Measurements from ENCODE around the gene SLC39A5. TPM values are rescaled to one million over a fixed set of nuclear protein-coding genes. Genes with fewer than 3 reads are reported as not detected.
A peak's percentile ranks its signal among the peaks of the same experiment; 100 is the strongest.

SLC39A5 gene
- total and polyA plus RNA-seq, 5 experiments from 2014 or later, result not detected

DNA sequence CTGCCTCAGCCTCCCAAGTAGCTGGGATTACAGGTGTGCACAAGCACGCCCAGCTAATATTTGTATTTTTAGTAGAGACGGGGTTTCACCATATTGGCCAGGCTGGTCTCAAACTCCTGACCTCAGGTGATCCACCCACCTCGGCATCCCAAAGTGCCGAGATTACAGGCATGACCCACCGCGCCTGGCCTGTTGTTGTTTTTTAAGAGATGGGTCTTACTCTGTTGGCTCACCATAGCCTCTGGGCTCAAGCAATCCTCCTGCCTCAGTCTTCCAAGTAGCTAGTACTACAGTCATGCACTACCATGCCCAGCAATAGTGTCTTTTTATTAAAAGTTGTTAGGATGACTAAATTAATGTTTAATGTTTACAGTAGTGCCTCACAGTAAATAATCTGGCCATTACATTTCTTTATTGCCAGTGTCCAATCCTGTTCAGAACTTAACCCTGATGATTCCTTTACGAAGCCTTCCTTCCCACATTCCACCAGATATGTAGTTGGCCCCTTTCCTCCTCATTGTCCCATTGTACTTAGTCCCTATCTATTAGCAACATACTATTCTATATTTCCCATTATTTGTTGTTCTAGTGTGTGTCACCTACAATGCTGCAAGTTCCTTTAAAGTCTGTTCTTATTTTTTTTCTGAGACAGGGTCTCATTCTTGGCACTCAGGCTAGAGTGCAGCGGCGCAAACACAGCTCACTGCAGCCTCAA, 31.8 kb upstream of the SLC39A5 start:
- ATAC-seq (no peak), DNase-seq (no peak)
- no peaks in the 10 kb centered on the region for H3K27me3 Mint-ChIP-seq
- no peak overlapping the region for H3K4me3 Mint-ChIP-seq
- peak overlapping the region in 3 of 10 donors; percentile 20 to 40 (median 34) for H3K27ac Mint-ChIP-seq
- no peaks in the 10 kb centered on the region for H3K9me3 Mint-ChIP-seq
- H3K36me3 Mint-ChIP-seq, result no peaks in the 10 kb centered on the region
- POLR2A ChIA-PET, result interaction anchor here (0.5 to 1.8 kb wide), 5 partner anchors 8 to 171 kb away, joined by 3 to 9 read pairs (median 3); partner anchors contain the start of gene RNF41
- peaks cover 6 to 9% (median 8%) of the 10 kb centered on the region in 4 donors for H3K4me1 Mint-ChIP-seq

DNA sequence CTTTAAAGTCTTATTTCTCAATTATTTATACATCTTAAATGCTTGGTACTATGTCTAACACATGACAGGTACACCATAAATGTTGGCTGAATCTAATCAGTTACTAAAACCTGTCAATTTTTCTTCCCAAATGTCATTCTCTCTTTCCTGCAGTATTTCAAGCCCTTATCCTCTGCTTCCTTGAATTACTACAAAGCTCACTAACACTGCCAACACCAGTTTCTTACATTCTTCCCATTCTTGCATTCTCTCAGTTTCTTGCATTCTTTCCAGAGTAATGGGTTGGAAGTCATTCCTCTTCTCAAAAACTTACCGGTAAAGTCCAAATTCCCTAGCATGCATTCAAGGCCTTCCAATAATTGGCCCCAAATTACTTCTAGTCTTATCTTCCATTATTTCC, 31.0 kb upstream of the SLC39A5 start:
- Mint-ChIP-seq H3K36me3 (no peaks in the 10 kb centered on the region), H3K27ac (peak overlapping the region in 4 of 10 donors; percentile 17 to 40 (median 26)), H3K27me3 (no peaks in the 10 kb centered on the region), H3K4me1 (peaks cover 1 to 5% (median 3%) of the 10 kb centered on the region in 4 donors), H3K9me3 (no peaks in the 10 kb centered on the region), H3K4me3 (no peak overlapping the region)
- POLR2A ChIA-PET, result interaction anchor here (0.6 to 1.8 kb wide), 4 partner anchors 9 to 82 kb away, joined by 3 to 6 read pairs (median 4); partner anchors contain the start of genes RNF41 and RPL41
- ATAC-seq, result no peak
- DNase-seq, result no peak

GRCh38 chr12:56202366-56202765, 27.5 kb upstream of the SLC39A5 start:
- DNase-seq (no peak), ATAC-seq (no peak)
- H3K27me3 Mint-ChIP-seq, result no peaks in the 10 kb centered on the region
- peak overlapping the region in 4 of 10 donors; percentile 4 to 50 (median 22) for H3K27ac Mint-ChIP-seq
- H3K9me3 Mint-ChIP-seq, result no peaks in the 10 kb centered on the region
- H3K4me1 Mint-ChIP-seq, result peaks cover 1 to 5% (median 3%) of the 10 kb centered on the region in 4 donors
- peaks cover 0 to 31% (median 0%) of the 10 kb centered on the region in 3 donors for H3K36me3 Mint-ChIP-seq
- POLR2A ChIA-PET, result interaction anchor here (1.0 to 1.6 kb wide), 4 partner anchors 9 to 21 kb away, joined by 3 to 8 read pairs (median 5); partner anchors contain the start of genes RNF41 and SMARCC2
- H3K4me3 Mint-ChIP-seq, result no peak overlapping the region

DNA sequence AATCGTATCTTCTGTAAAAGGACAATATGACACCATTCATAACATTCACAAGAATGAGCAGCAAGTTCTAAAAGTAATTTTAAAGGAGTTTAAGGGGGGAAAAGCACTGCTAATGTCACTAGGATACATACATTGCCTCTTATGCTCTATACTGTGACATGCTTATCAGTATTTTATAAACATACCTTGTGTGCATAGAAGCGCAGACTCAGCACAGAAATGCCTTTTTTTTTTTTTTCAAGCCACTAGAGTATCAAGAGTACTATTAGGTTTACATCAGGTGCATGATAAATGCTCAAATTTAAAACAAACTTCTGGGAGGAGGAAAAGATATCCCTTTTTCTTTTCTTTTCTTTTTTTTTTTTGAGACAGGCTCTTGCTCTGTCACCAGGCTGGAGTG, 27.0 kb upstream of the SLC39A5 start:
- peak overlapping the region in 4 of 10 donors; percentile 4 to 50 (median 30) for H3K27ac Mint-ChIP-seq

GRCh38 chr12:56204275-56204674, 25.6 kb upstream of the SLC39A5 start:
- POLR2A ChIA-PET, result interaction anchor here (0.8 to 2.5 kb wide), 3 partner anchors 15 to 78 kb away, joined by 3 to 6 read pairs (median 6); partner anchors contain the start of genes RNF41 and SMARCC2
- ATAC-seq (no peak), DNase-seq (no peak)
- H3K4me1 Mint-ChIP-seq, result peaks cover 1 to 4% (median 2%) of the 10 kb centered on the region in 4 donors
- H3K4me3 Mint-ChIP-seq, result no peak overlapping the region
- no peaks in the 10 kb centered on the region for H3K9me3 Mint-ChIP-seq
- no peaks in the 10 kb centered on the region for H3K27me3 Mint-ChIP-seq
- H3K36me3 Mint-ChIP-seq, result peaks cover 0 to 47% (median 4%) of the 10 kb centered on the region in 3 donors
- H3K27ac Mint-ChIP-seq, result peak overlapping the region in 6 of 10 donors; percentile 8 to 86 (median 57)

More for the DNA sequence above, 27.0 kb upstream of the SLC39A5 start:
- peaks cover 0 to 35% (median 4%) of the 10 kb centered on the region in 3 donors for H3K36me3 Mint-ChIP-seq
- no peaks in the 10 kb centered on the region for H3K27me3 Mint-ChIP-seq
- no peak overlapping the region for H3K4me3 Mint-ChIP-seq
- DNase-seq, result no peak
- POLR2A ChIA-PET, result interaction anchor here (0.6 to 1.6 kb wide), 6 partner anchors 9 to 274 kb away, joined by 3 to 8 read pairs (median 3); partner anchors contain the start of genes RPL41 and SMARCC2
- peaks cover 1 to 5% (median 3%) of the 10 kb centered on the region in 4 donors for H3K4me1 Mint-ChIP-seq
- H3K9me3 Mint-ChIP-seq, result no peaks in the 10 kb centered on the region
- no peak for ATAC-seq

DNA sequence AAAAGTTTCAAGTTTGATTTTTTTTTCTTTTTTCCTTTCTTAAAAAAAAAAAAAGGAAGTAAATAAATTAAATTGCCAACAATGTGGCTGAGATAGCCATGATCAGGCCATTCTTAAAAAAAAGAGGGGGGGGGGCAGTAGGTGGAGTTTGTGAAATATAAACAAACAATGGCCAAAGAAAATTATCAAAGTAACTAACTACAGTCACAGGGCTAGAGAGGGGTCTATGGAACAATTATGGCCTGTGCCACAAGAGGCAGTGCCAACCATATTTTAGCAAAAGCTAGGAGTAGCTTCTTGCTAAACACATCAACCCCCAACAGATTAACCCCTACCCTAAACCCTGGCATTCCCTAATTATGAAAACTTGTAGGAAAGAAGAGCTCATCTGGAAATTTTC, 24.4 kb upstream of the SLC39A5 start:
- DNase-seq (no peak), ATAC-seq (peak in 1 of 2 donors; percentile 43)
- Mint-ChIP-seq H3K36me3 (peaks cover 0 to 58% (median 4%) of the 10 kb centered on the region in 3 donors), H3K9me3 (no peaks in the 10 kb centered on the region), H3K4me1 (peaks cover 1 to 4% (median 2%) of the 10 kb centered on the region in 4 donors), H3K27ac (peak overlapping the region in 2 of 10 donors; percentile 12 to 14), H3K27me3 (no peaks in the 10 kb centered on the region), H3K4me3 (no peak overlapping the region)
- POLR2A ChIA-PET, result interaction anchor here (0.6 to 2.5 kb wide), 5 partner anchors 16 to 107 kb away, joined by 3 to 6 read pairs (median 4); partner anchors contain the start of genes RNF41 and SMARCC2

DNA sequence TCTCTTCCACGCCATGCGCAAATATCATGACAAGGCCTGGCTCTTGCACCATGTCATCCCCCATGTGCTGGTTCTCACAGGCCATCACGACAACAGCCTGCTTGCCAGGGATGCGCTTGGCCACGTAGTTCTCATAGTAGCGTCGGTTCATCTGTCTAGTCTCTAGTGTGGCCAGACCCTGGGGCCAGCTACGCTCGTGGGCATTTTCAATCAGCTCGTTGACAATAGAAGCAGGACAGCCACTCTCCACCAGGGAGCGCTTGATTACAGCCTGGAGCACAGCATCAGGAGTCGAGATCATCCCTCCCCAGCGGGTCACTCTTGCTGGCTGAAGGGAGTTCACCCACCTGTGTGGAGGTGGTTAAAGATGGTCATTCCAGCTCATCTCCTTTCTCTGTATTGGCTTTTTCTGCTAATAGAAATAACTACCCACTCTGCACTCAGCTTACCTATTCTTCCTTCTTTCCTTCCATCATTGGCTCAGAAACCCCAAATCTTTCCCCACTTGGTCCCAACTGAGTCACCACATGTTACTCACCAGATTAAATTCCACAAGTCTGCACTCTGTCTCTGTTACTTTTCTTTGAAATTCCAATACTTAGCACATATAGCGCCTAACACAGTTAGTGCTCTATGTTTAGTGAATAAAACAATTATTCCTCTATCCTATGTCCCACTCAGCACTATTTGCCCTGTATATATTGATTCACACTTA, 23.2 kb upstream of the SLC39A5 start:
- DNase-seq (peak in 6 of 10 donors; percentile 8 to 30 (median 26)), ATAC-seq (peak; percentile 54 to 65)
- H3K4me1 Mint-ChIP-seq, result peaks cover 1 to 4% (median 3%) of the 10 kb centered on the region in 4 donors
- peaks cover 0 to 69% (median 4%) of the 10 kb centered on the region in 3 donors for H3K36me3 Mint-ChIP-seq
- H3K4me3 Mint-ChIP-seq, result no peak overlapping the region
- no peaks in the 10 kb centered on the region for H3K9me3 Mint-ChIP-seq
- peak overlapping the region in 6 of 10 donors; percentile 8 to 73 (median 52) for H3K27ac Mint-ChIP-seq
- H3K27me3 Mint-ChIP-seq, result no peaks in the 10 kb centered on the region
- POLR2A ChIA-PET, result interaction anchor here (0.5 to 4.1 kb wide), 6 partner anchors 15 to 262 kb away, joined by 3 to 18 read pairs (median 5); partner anchors contain the start of genes RNF41, SMARCC2 and SPRYD4

DNA sequence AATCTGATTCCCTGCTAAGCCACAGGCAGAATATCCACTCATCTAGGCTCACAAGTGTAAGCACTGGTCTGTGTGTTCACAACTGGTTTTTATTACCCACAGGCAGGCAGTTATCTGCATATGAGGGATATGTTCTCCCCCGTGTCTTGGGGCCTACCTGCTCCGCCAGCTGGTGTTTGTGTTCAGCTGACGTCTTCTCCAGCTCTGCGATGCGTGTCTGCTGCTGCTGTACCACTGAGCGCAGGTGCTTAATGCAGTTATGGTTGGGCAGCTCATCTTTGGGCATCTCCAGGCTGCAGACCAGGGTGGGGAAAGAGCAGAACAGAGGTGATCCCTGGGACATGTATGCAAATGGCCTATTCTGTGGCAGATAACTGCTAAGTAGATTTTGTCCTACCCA, 21.8 kb upstream of the SLC39A5 start:
- Mint-ChIP-seq H3K27me3 (no peaks in the 10 kb centered on the region), H3K4me3 (no peak overlapping the region), H3K27ac (peak overlapping the region in 4 of 10 donors; percentile 37 to 60 (median 49)), H3K4me1 (peaks cover 0 to 3% (median under 1%) of the 10 kb centered on the region in 4 donors), H3K36me3 (peaks cover 0 to 82% (median 6%) of the 10 kb centered on the region in 3 donors), H3K9me3 (no peaks in the 10 kb centered on the region)
- DNase-seq (no peak), ATAC-seq (peak in 1 of 2 donors; percentile 39)
- POLR2A ChIA-PET, result interaction anchor here (0.8 to 4.1 kb wide), 5 partner anchors 8 to 260 kb away, joined by 3 to 18 read pairs (median 3); partner anchors contain the start of genes RNF41, SMARCC2 and SPRYD4

DNA sequence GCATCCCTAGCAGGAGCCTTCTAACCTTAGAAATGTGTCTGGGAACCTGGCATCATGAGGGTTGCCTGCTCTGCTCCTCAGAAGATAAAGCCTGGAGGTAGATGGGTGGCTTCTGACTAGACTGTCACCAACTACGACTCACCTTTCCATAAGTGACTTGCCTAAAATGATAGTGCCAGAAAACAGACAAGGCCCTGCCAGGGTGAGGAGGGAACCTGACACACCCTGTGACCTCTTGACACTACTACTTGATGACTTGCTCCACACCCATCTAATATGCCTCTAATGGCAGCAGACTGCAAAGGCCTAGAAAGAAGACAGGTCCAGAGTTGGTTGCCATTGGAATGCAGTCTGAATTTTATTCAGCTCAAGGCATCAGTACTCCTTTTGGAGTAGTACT, 17.5 kb upstream of the SLC39A5 start:
- H3K27ac Mint-ChIP-seq, result no peak overlapping the region
- DNase-seq, result no peak
- no peak overlapping the region for H3K4me3 Mint-ChIP-seq
- no peaks in the 10 kb centered on the region for H3K9me3 Mint-ChIP-seq
- no peak for ATAC-seq
- H3K4me1 Mint-ChIP-seq, result peaks cover 2 to 15% (median 11%) of the 10 kb centered on the region in 4 donors
- H3K36me3 Mint-ChIP-seq, result peaks cover 4 to 83% (median 8%) of the 10 kb centered on the region in 3 donors
- no peaks in the 10 kb centered on the region for H3K27me3 Mint-ChIP-seq
- POLR2A ChIA-PET, result interaction anchor here (0.5 to 1.4 kb wide), 2 partner anchors 8 to 56 kb away, joined by 3 to 5 read pairs; no protein-coding TSS in a partner anchor

DNA sequence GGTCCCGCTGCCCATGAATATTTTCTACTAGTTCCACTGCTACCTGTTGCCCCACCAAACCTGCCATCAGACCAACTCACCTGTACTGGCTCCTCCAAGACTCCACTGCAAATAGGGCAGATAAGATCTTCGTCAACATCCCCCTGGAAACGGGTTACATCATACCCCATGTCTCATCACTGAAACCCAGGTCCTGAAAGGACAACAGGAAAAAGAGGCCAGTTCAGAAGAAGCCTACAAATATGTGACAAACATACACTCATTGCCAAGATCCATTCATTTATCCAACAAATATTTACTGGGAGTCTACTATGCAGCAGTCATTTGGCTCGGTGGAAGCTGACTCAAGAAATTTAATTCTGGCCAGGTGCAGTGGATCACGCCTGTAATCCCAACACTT, 16.0 kb upstream of the SLC39A5 start:
- no peaks in the 10 kb centered on the region for H3K9me3 Mint-ChIP-seq
- peak overlapping the region in 3 of 10 donors; percentile 30 to 72 (median 43) for H3K27ac Mint-ChIP-seq
- no peak overlapping the region for H3K4me3 Mint-ChIP-seq
- ATAC-seq, result no peak
- POLR2A ChIA-PET, result interaction anchor here (0.6 to 1.2 kb wide), 2 partner anchors 67 to 274 kb away, joined by 4 to 7 read pairs; no protein-coding TSS in a partner anchor
- no peaks in the 10 kb centered on the region for H3K27me3 Mint-ChIP-seq
- H3K4me1 Mint-ChIP-seq, result peaks cover 2 to 19% (median 11%) of the 10 kb centered on the region in 4 donors
- DNase-seq, result no peak
- peaks cover 4 to 70% (median 5%) of the 10 kb centered on the region in 3 donors for H3K36me3 Mint-ChIP-seq

DNA sequence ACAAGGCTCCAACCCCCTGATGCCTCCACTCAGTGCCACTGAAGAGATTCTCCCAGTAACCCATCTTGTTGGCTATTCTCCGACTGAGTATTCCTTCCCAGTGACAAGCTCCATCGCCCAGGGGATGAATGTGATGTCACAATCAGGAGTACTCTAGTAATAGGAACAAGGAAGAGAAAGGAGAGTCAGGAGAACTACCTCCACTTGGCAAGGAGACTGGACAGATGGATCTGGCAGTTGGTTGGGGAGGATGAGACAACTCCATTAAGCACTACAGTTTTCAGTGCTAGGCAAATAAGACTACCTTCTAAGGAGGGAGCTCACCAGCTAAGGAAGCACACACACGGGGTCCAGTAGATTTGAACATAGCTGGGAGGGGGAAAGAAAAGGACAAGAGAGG, 13.4 kb upstream of the SLC39A5 start:
- Mint-ChIP-seq H3K36me3 (peaks cover 4 to 46% (median 5%) of the 10 kb centered on the region in 3 donors), H3K9me3 (no peaks in the 10 kb centered on the region), H3K27ac (peak overlapping the region in 5 of 10 donors; percentile 28 to 62 (median 48)), H3K27me3 (no peaks in the 10 kb centered on the region), H3K4me1 (peaks cover 10 to 34% (median 21%) of the 10 kb centered on the region in 4 donors), H3K4me3 (no peak overlapping the region)
- POLR2A ChIA-PET, result interaction anchor here (0.7 to 0.8 kb wide), 2 partner anchors 9 to 106 kb away, joined by 3 read pairs; no protein-coding TSS in a partner anchor
- no peak for DNase-seq
- ATAC-seq, result no peak

Measured in naive thymus-derived CD8-positive, alpha-beta T cell (primary cell).